ENCODE measurements around the gene CA5B.
A peak's percentile ranks its signal among the peaks of the same experiment; 100 is the strongest.
"Not testable (repeated sequence)": the region's sequence is repeated elsewhere in the genome, so short reads cannot be mapped to it uniquely, and the experiment has no call there.

Gene CA5B

GRCh38 chrX:15815779-15816437 lies 77.8 kb downstream of the CA5B start:
- no peak overlapping the region for H3K4me3 ChIP-seq (ENCODE audit: extremely low read depth, insufficient read depth, low read length, poor library complexity, severe bottlenecking)
- H3K27ac ChIP-seq (ENCODE audit: low read depth, low read length, severe bottlenecking): peak overlapping the region; percentile 90
- no CpG with 5 or more reads among the region's 10 CpGs for WGBS, 2 experiments (ENCODE audit: insufficient coverage in 2 of 2)
- peaks cover 9% of the 10 kb centered on the region for H3K4me1 ChIP-seq (ENCODE audit: control insufficient read depth, insufficient read depth, low read length, poor library complexity, severe bottlenecking)
- H3K9me3 ChIP-seq (ENCODE audit: control insufficient read depth, low read length): no peaks in the 10 kb centered on the region
- peaks cover 23% of the 10 kb centered on the region for H3K36me3 ChIP-seq (ENCODE audit: control insufficient read depth, insufficient read depth, low read length)

GRCh38 chrX:15816438-15816809 lies 78.4 kb downstream of the CA5B start:
- no CpG with 5 or more reads among the region's 1 CpG for WGBS, 2 experiments (ENCODE audit: insufficient coverage in 2 of 2)
- H3K9me3 ChIP-seq (ENCODE audit: control insufficient read depth, low read length): no peaks in the 10 kb centered on the region
- H3K4me1 ChIP-seq (ENCODE audit: control insufficient read depth, insufficient read depth, low read length, poor library complexity, severe bottlenecking): peaks cover 9% of the 10 kb centered on the region
- peaks cover 23% of the 10 kb centered on the region for H3K36me3 ChIP-seq (ENCODE audit: control insufficient read depth, insufficient read depth, low read length)
- H3K27ac ChIP-seq (ENCODE audit: low read depth, low read length, severe bottlenecking): peak overlapping the region; percentile 90
- no peak overlapping the region for H3K4me3 ChIP-seq (ENCODE audit: extremely low read depth, insufficient read depth, low read length, poor library complexity, severe bottlenecking)

DNA sequence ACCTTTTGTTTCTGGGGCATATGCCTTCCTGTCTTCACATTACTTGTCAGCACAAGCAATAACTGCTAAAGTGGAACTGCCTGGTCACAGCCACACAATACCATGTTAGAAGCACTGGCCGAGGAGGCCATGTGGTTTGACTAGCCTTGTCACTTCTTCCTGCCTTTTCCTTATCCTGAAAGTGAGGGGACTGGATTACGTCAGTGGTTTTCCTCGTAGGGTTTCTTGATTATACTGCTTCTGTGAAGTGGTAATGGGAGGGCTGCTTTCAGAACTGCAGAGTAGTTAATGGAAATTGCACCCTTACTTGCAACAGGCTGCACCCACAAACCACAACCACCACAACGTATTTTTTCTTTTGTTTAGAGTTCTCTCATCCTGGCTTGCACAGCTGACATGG lies 78.8 kb downstream of the CA5B start:
- peaks cover 23% of the 10 kb centered on the region for H3K36me3 ChIP-seq (ENCODE audit: control insufficient read depth, insufficient read depth, low read length)
- WGBS, 2 experiments (ENCODE audit: insufficient coverage in 2 of 2): no CpG with 5 or more reads among the region's 4 CpGs

GRCh38 chrX:15820106-15821073 lies 82.3 kb downstream of the CA5B start:
- Histone ChIP-seq H3K4me1 (ENCODE audit: control insufficient read depth, insufficient read depth, low read length, poor library complexity, severe bottlenecking) (peaks cover 9% of the 10 kb centered on the region), H3K27ac (ENCODE audit: low read depth, low read length, severe bottlenecking) (no peak overlapping the region), H3K9me3 (ENCODE audit: control insufficient read depth, low read length) (no peaks in the 10 kb centered on the region), H3K4me3 (ENCODE audit: extremely low read depth, insufficient read depth, low read length, poor library complexity, severe bottlenecking) (no peak overlapping the region), H3K36me3 (ENCODE audit: control insufficient read depth, insufficient read depth, low read length) (peaks cover 28% of the 10 kb centered on the region)
- WGBS, 2 experiments (ENCODE audit: insufficient coverage in 2 of 2): 100% methylated on average over 1 to 3 of the region's 14 CpGs

More for the DNA sequence above, 78.8 kb downstream of the CA5B start:
- Histone ChIP-seq H3K27ac (ENCODE audit: low read depth, low read length, severe bottlenecking) (peak overlapping the region; percentile 90), H3K9me3 (ENCODE audit: control insufficient read depth, low read length) (no peaks in the 10 kb centered on the region), H3K4me3 (ENCODE audit: extremely low read depth, insufficient read depth, low read length, poor library complexity, severe bottlenecking) (no peak overlapping the region), H3K4me1 (ENCODE audit: control insufficient read depth, insufficient read depth, low read length, poor library complexity, severe bottlenecking) (peaks cover 9% of the 10 kb centered on the region)

- no peak overlapping the region for H3K27ac ChIP-seq (ENCODE audit: low read depth, low read length, severe bottlenecking)
- H3K4me1 ChIP-seq (ENCODE audit: control insufficient read depth, insufficient read depth, low read length, poor library complexity, severe bottlenecking): no peaks in the 10 kb centered on the region
- no peak overlapping the region for H3K4me3 ChIP-seq (ENCODE audit: extremely low read depth, insufficient read depth, low read length, poor library complexity, severe bottlenecking)
- no peaks in the 10 kb centered on the region for H3K9me3 ChIP-seq (ENCODE audit: control insufficient read depth, low read length)
- peaks cover 41% of the 10 kb centered on the region for H3K36me3 ChIP-seq (ENCODE audit: control insufficient read depth, insufficient read depth, low read length)
- WGBS, 2 experiments (ENCODE audit: insufficient coverage in 2 of 2): 87% methylated on average over 5 of the region's 23 CpGs; no CpG with 5 or more reads in 1 of the 2 experiments
Observed at GRCh38 chrX:15822922-15823321, 84.9 kb downstream of the CA5B start.

DNA sequence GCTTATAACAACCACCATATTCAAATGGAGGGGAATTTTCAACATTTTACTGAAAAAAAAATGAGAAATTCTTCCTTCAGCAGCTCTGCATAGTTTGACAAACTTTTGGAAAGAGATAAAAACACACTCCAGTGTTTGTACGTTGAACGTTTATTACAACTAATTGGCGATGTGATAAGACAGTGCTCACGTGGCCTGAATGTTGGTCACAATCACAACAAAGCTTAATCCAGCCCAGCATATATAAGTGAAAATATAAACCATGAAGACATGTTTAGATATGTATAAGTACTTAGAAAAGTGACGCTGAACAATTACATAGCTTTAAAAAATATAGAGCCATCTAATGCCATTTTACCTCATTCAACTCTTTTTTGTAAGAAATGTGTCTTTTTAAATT lies 87.9 kb downstream of the CA5B start:
- WGBS, 2 experiments (ENCODE audit: insufficient coverage in 2 of 2): no CpG with 5 or more reads among the region's 5 CpGs
- Histone ChIP-seq H3K9me3 (ENCODE audit: control insufficient read depth, low read length) (no peaks in the 10 kb centered on the region), H3K36me3 (ENCODE audit: control insufficient read depth, insufficient read depth, low read length) (peaks cover 35% of the 10 kb centered on the region), H3K4me1 (ENCODE audit: control insufficient read depth, insufficient read depth, low read length, poor library complexity, severe bottlenecking) (no peaks in the 10 kb centered on the region), H3K4me3 (ENCODE audit: extremely low read depth, insufficient read depth, low read length, poor library complexity, severe bottlenecking) (no peak overlapping the region), H3K27ac (ENCODE audit: low read depth, low read length, severe bottlenecking) (no peak overlapping the region)

- Histone ChIP-seq H3K36me3 (ENCODE audit: control insufficient read depth, insufficient read depth, low read length) (peaks cover 24% of the 10 kb centered on the region), H3K4me3 (ENCODE audit: extremely low read depth, insufficient read depth, low read length, poor library complexity, severe bottlenecking) (no peak overlapping the region), H3K4me1 (ENCODE audit: control insufficient read depth, insufficient read depth, low read length, poor library complexity, severe bottlenecking) (peaks cover 2% of the 10 kb centered on the region), H3K27ac (ENCODE audit: low read depth, low read length, severe bottlenecking) (no peak overlapping the region), H3K9me3 (ENCODE audit: control insufficient read depth, low read length) (no peaks in the 10 kb centered on the region)
- WGBS, 2 experiments (ENCODE audit: insufficient coverage in 2 of 2): no CpG with 5 or more reads among the region's 1 CpG
Observed at GRCh38 chrX:15829217-15829616, 91.1 kb downstream of the CA5B start.

DNA sequence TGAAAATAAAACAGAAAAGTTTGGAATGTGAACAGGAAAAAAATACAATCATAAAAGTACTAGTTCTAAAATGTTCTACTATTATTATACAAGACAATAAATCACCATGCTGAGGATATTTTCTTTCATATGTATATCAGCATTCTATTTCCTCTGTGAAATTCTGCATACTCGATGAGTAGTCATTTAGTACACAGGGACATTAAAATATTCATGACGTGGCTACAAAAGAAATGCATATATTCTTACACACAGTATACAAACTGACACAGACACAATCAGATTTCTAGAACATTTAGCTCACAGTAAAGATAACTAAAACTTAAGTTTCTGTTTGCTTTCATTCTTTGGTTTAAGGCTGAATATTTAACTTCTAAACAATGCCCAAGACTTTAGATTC lies 93.3 kb downstream of the CA5B start:
- H3K36me3 ChIP-seq (ENCODE audit: control insufficient read depth, insufficient read depth, low read length): peaks cover 14% of the 10 kb centered on the region
- H3K27ac ChIP-seq (ENCODE audit: low read depth, low read length, severe bottlenecking); H3K4me3 ChIP-seq (ENCODE audit: extremely low read depth, insufficient read depth, low read length, poor library complexity, severe bottlenecking); H3K4me1 ChIP-seq (ENCODE audit: control insufficient read depth, insufficient read depth, low read length, poor library complexity, severe bottlenecking); H3K9me3 ChIP-seq (ENCODE audit: control insufficient read depth, low read length): not testable (repeated sequence)
- WGBS, 2 experiments (ENCODE audit: insufficient coverage in 2 of 2): no CpG with 5 or more reads among the region's 2 CpGs

DNA sequence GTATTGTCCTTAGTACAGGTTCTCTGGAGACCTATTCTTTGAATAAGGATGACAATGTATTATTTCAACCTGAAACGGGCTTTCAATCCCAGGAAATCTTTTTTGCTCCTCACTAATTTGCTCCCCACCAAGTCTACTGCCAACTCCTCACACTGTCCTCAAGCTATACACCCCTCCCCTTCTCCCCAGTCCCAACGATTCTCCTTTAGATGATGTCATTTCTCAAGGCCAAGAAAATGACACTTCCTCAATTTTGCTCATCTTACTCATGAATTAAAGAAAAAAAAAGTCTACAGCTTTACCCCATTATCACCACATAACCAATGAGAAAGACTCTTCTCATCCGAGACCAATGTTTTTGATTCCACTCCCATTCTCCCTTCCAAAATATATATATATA lies 96.0 kb downstream of the CA5B start:
- 80% methylated on average over 1 of the region's 3 CpGs; no CpG with 5 or more reads in 1 of the 2 experiments for WGBS, 2 experiments (ENCODE audit: insufficient coverage in 2 of 2)
- Histone ChIP-seq H3K4me1 (ENCODE audit: control insufficient read depth, insufficient read depth, low read length, poor library complexity, severe bottlenecking) (peaks cover 9% of the 10 kb centered on the region), H3K9me3 (ENCODE audit: control insufficient read depth, low read length) (no peaks in the 10 kb centered on the region), H3K36me3 (ENCODE audit: control insufficient read depth, insufficient read depth, low read length) (peaks cover 22% of the 10 kb centered on the region), H3K4me3 (ENCODE audit: extremely low read depth, insufficient read depth, low read length, poor library complexity, severe bottlenecking) (no peak overlapping the region), H3K27ac (ENCODE audit: low read depth, low read length, severe bottlenecking) (no peak overlapping the region)

GRCh38 chrX:15834827-15835595 lies 96.9 kb downstream of the CA5B start:
- no peak overlapping the region for H3K27ac ChIP-seq (ENCODE audit: low read depth, low read length, severe bottlenecking)
- H3K4me3 ChIP-seq (ENCODE audit: extremely low read depth, insufficient read depth, low read length, poor library complexity, severe bottlenecking): no peak overlapping the region
- peaks cover 30% of the 10 kb centered on the region for H3K36me3 ChIP-seq (ENCODE audit: control insufficient read depth, insufficient read depth, low read length)
- peaks cover 9% of the 10 kb centered on the region for H3K4me1 ChIP-seq (ENCODE audit: control insufficient read depth, insufficient read depth, low read length, poor library complexity, severe bottlenecking)
- no CpG with 5 or more reads among the region's 5 CpGs for WGBS, 2 experiments (ENCODE audit: insufficient coverage in 2 of 2)
- H3K9me3 ChIP-seq (ENCODE audit: control insufficient read depth, low read length): no peaks in the 10 kb centered on the region

Measured in mesodermal cell (in vitro differentiated cells).